CD14-positive monocyte (primary cell): ENCODE measurements around the gene ARPC1A. TPM values are rescaled to one million over a fixed set of nuclear protein-coding genes. Genes with fewer than 3 reads are reported as not detected.
"Not testable (repeated sequence)": the region's sequence is repeated elsewhere in the genome, so short reads cannot be mapped to it uniquely, and the experiment has no call there.

Source experiments
- DNase-seq, 3 donors: peaks; one replicate each; pipeline ENCODE4 v3.0.0-alpha.2; 2011 to 2022
- H2AFZ ChIP-seq: 2 replicates; pipeline ENCODE4 v1.6.0; 2012; ENCODE audit warnings: mild to moderate bottlenecking, low read depth, low read length, inconsistent platforms; ENCODE audit not compliant: insufficient read depth, poor library complexity, severe bottlenecking
- H3K27ac ChIP-seq, 2 donors: 1 replicate in 1 of 2; 2 replicates in 1 of 2; pipeline ENCODE4 v1.5.1; 2012 to 2013; ENCODE audit warnings: low read length in 2 of 2, control low read depth in 1 of 2, inconsistent platforms in 1 of 2, low read depth in 1 of 2, mild to moderate bottlenecking in 1 of 2
- H3K27me3 ChIP-seq, 2 donors: one replicate each; pipeline versions ENCODE4 v1.6.0 to v1.6.1; 2011 to 2013; ENCODE audit warnings: low read length in 2 of 2; ENCODE audit not compliant: control insufficient read depth in 2 of 2, insufficient read depth in 2 of 2
- H3K36me3 ChIP-seq, 2 donors: replicated peaks in 1 of 2; 1 replicate in 1 of 2; 2 replicates in 1 of 2; pipeline versions ENCODE4 v1.5.1 to v1.6.1; 2012 to 2013; ENCODE audit warnings: low read length in 2 of 2, control low read depth in 1 of 2, inconsistent platforms in 1 of 2, mild to moderate bottlenecking in 1 of 2; ENCODE audit not compliant: insufficient read depth in 2 of 2, control insufficient read depth in 1 of 2
- H3K4me1 ChIP-seq, 2 donors: 1 replicate in 1 of 2; 2 replicates in 1 of 2; pipeline versions ENCODE4 v1.5.1 to v1.6.1; 2012 to 2013; ENCODE audit warnings: low read length in 2 of 2, control low read depth in 1 of 2, inconsistent platforms in 1 of 2, mild to moderate bottlenecking in 1 of 2, moderate library complexity in 1 of 2; ENCODE audit not compliant: insufficient read depth in 2 of 2, control insufficient read depth in 1 of 2
- H3K4me2 ChIP-seq: replicated peaks from 2 replicates; pipeline ENCODE3; 2012; ENCODE audit warnings: low read length, moderate library complexity, mild to moderate bottlenecking; ENCODE audit not compliant: poor library complexity, severe bottlenecking; ENCODE audit errors: extremely low read depth
- H3K4me3 ChIP-seq, 3 experiments: fragments of 200-600 bp in 1 of 3; sonication (generic) in 1 of 3; replicated peaks in 1 of 3; 1 replicate in 2 of 3; 2 replicates in 1 of 3; pipeline ENCODE4 v1.5.1; 2011 to 2013; ENCODE audit warnings: low read length in 3 of 3, mild to moderate bottlenecking in 3 of 3, control low read depth in 2 of 3, low read depth in 2 of 3, inconsistent platforms in 1 of 3, moderate library complexity in 1 of 3
- H3K79me2 ChIP-seq: 2 replicates; pipeline ENCODE4 v1.6.0; 2012; ENCODE audit warnings: mild to moderate bottlenecking, control low read depth, inconsistent platforms, low read length, moderate library complexity; ENCODE audit not compliant: insufficient read depth
- H3K9ac ChIP-seq: 2 replicates; pipeline ENCODE4 v1.6.0; 2017; ENCODE audit warnings: low read length, mild to moderate bottlenecking; ENCODE audit not compliant: insufficient read depth, poor library complexity, severe bottlenecking
- H3K9me3 ChIP-seq, 2 donors: replicated peaks in 1 of 2; 1 replicate in 1 of 2; 2 replicates in 1 of 2; pipeline versions ENCODE4 v1.5.1 to v1.6.1; 2012 to 2013; ENCODE audit warnings: low read length in 2 of 2, control low read depth in 1 of 2; ENCODE audit not compliant: control insufficient read depth in 1 of 2, insufficient read depth in 1 of 2
- H4K20me1 ChIP-seq: 2 replicates; pipeline ENCODE4 v1.6.0; 2012; ENCODE audit warnings: mild to moderate bottlenecking, low read length, control low read depth, moderate library complexity; ENCODE audit not compliant: insufficient read depth
- H3K27ac Mint-ChIP-seq, 7 donors: one replicate each; pipeline ENCODE4 v1.8.0; 2020; ENCODE audit warnings: mild to moderate bottlenecking in 7 of 7, mixed read lengths in 7 of 7, moderate library complexity in 6 of 7, inconsistent platforms in 2 of 7
- H3K27me3 Mint-ChIP-seq, 3 donors: one replicate each; pipeline ENCODE4 v1.8.0; 2021 to 2022; ENCODE audit warnings: low read depth in 3 of 3, mild to moderate bottlenecking in 3 of 3, mixed read lengths in 3 of 3, moderate library complexity in 3 of 3, inconsistent platforms in 1 of 3
- H3K36me3 Mint-ChIP-seq, 2 donors: one replicate each; pipeline ENCODE4 v1.8.0; 2020; ENCODE audit warnings: mixed read lengths in 2 of 2, inconsistent platforms in 1 of 2, mild to moderate bottlenecking in 1 of 2
- H3K4me1 Mint-ChIP-seq: one replicate; pipeline ENCODE4 v1.8.0; 2020; ENCODE audit warnings: mild to moderate bottlenecking, mixed read lengths
- H3K4me3 Mint-ChIP-seq, 2 donors: one replicate each; pipeline ENCODE4 v1.8.0; 2020; ENCODE audit warnings: mild to moderate bottlenecking in 2 of 2, mixed read lengths in 2 of 2, moderate library complexity in 1 of 2
- H3K9me3 Mint-ChIP-seq, 7 donors: one replicate each; pipeline ENCODE4 v1.8.0; 2020 to 2022; ENCODE audit warnings: mixed read lengths in 7 of 7, mild to moderate bottlenecking in 6 of 7, moderate library complexity in 6 of 7, inconsistent platforms in 2 of 7
- WGBS: methylation state at CpG from one replicate; pipeline ENCODE4 v1.1.5; 2013; ENCODE audit warnings: missing lambda C conversion rate; ENCODE audit not compliant: insufficient coverage; 5-methylcytosine and 5-hydroxymethylcytosine counted together
- intact Hi-C, 2 donors: fragments of 100-400 bp; cut with micrococcal nuclease; formaldehyde crosslinking; loops; one replicate each; pipeline versions ENCODE4 v1.15.0 to v1.15.1; 2023
- polyA plus RNA-seq, 3 donors: library from polyadenylated mRNA; depleted of rRNA in 1 of 3; unstranded in 2 of 3; stranded (reverse) in 1 of 3; fragments of 300-500 nt in 2 of 3; fragments of >200 nt in 1 of 3; fragmentation: Illumina TruSeq in 2 of 3; gene quantifications; 1 replicate in 2 of 3; 2 replicates in 1 of 3; pipeline ENCODE4 v1.2.3, GENCODE V29; 2012 to 2021
- TF ChIP-seq, protein P1 (sequence below): fragments of 200-600 bp; IDR thresholded peaks from one replicate; pipeline ENCODE4 v1.8.0; 2022; ENCODE audit warnings: antibody characterized with exemption, mild to moderate bottlenecking

Gene ARPC1A
- polyA plus RNA-seq, 3 donors = 71.7 to 107 (median 104) TPM

DNA sequence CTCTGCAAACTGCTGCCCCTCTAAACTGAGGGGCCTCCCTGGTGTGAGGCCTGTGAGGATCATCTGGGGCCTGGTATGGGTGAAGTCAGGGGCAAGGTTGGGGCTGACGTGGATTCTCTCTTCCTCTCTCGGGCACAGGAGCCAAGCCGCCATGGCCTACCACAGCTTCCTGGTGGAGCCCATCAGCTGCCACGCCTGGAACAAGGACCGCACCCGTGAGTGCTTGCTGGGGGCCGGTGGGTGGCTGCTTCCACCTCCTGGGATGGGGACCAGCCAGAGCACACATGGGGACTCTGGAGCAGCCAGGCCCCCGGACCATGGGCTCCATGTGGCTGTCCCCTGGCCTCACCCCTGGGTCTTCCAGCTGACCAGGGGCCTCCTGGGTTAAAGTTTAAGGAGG lies 59.9 kb downstream of the ARPC1A start:
- no peak overlapping the region for H3K4me3 Mint-ChIP-seq
- H3K36me3 ChIP-seq = peaks cover 79 to 88% of the 10 kb centered on the region in 2 donors
- H3K27ac Mint-ChIP-seq = peak overlapping the region; percentile 65 to 88 (median 77)

DNA sequence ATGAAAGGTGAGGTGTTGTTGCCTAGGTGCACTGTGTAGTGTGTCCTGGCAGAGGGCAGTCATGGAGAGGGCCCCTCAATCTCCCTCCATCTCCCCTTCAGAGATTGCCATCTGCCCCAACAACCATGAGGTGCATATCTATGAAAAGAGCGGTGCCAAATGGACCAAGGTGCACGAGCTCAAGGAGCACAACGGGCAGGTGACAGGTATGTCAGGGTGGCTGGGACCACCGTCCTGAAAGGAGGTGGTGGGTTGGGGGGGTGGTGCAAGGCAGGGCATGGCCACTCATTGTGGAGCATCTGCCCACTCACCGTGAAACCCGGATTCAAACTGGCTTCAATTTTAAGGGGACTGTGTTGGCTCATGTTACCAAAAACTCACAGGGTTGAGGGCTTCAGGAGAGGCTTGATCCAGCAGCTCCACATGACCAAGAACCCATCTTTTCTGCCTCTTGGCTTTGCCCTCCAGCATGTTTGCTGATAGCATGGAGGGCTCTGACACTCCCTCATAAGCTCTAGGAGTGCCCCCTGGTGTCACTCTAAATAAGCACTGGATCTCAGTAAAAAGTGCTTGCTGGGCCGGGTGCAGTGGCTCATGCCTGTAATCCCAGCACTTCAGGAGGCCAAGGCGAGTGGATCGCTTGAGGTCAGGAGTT lies 61.0 kb downstream of the ARPC1A start:
- no peak overlapping the region for H3K4me3 ChIP-seq
- TF ChIP-seq, protein P1, sequence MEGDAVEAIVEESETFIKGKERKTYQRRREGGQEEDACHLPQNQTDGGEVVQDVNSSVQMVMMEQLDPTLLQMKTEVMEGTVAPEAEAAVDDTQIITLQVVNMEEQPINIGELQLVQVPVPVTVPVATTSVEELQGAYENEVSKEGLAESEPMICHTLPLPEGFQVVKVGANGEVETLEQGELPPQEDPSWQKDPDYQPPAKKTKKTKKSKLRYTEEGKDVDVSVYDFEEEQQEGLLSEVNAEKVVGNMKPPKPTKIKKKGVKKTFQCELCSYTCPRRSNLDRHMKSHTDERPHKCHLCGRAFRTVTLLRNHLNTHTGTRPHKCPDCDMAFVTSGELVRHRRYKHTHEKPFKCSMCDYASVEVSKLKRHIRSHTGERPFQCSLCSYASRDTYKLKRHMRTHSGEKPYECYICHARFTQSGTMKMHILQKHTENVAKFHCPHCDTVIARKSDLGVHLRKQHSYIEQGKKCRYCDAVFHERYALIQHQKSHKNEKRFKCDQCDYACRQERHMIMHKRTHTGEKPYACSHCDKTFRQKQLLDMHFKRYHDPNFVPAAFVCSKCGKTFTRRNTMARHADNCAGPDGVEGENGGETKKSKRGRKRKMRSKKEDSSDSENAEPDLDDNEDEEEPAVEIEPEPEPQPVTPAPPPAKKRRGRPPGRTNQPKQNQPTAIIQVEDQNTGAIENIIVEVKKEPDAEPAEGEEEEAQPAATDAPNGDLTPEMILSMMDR = peak; percentile 63
- peaks cover 0 to 3% (median 0%) of the 10 kb centered on the region in 3 donors for H3K27me3 Mint-ChIP-seq
- H3K27me3 ChIP-seq = no peaks in the 10 kb centered on the region
- H3K27ac ChIP-seq = peak overlapping the region; percentile 16 to 40
- no peak overlapping the region for H2AFZ ChIP-seq
- H3K9me3 ChIP-seq = no peaks in the 10 kb centered on the region
- peaks cover 97% of the 10 kb centered on the region for H3K79me2 ChIP-seq
- H3K4me1 ChIP-seq = peaks cover 31 to 64% of the 10 kb centered on the region in 2 donors
- H3K9me3 Mint-ChIP-seq = no peaks in the 10 kb centered on the region
- peaks cover 80 to 92% of the 10 kb centered on the region in 2 donors for H3K36me3 ChIP-seq
- peak; percentile 44 to 66 (median 62) for DNase-seq
- 91% methylated on average over 2 of the region's 9 CpGs for WGBS
- peaks cover 50 to 93% of the 10 kb centered on the region in 2 donors for H3K36me3 Mint-ChIP-seq
- peaks cover 44% of the 10 kb centered on the region for H3K4me1 Mint-ChIP-seq
- no peak overlapping the region for H3K4me2 ChIP-seq
- H3K4me3 Mint-ChIP-seq = no peak overlapping the region
- peaks cover 99% of the 10 kb centered on the region for H4K20me1 ChIP-seq
- no peak overlapping the region for H3K9ac ChIP-seq
- H3K27ac Mint-ChIP-seq = peak overlapping the region; percentile 49 to 91 (median 83)
- intact Hi-C loops = no loop called here

More for the DNA sequence above, 59.9 kb downstream of the ARPC1A start:
- no peak for DNase-seq
- Histone ChIP-seq H3K4me1 (peaks cover 42 to 64% of the 10 kb centered on the region in 2 donors), H3K4me3 (no peak overlapping the region), H3K79me2 (peaks cover 97% of the 10 kb centered on the region), H3K27me3 (no peaks in the 10 kb centered on the region), H4K20me1 (peaks cover 99% of the 10 kb centered on the region), H3K27ac (peak overlapping the region; percentile 62 to 72), H3K4me2 (peak overlapping the region; percentile 27), H2AFZ (no peak overlapping the region), H3K9me3 (no peaks in the 10 kb centered on the region), H3K9ac (peak overlapping the region; percentile 12)
- intact Hi-C loops = no loop called here
- 11% methylated on average over 8 of the region's 8 CpGs for WGBS
- H3K4me1 Mint-ChIP-seq = peaks cover 47% of the 10 kb centered on the region
- TF ChIP-seq, protein P1 = no peak
- no peaks in the 10 kb centered on the region for H3K9me3 Mint-ChIP-seq
- peaks cover 44 to 90% of the 10 kb centered on the region in 2 donors for H3K36me3 Mint-ChIP-seq
- H3K27me3 Mint-ChIP-seq = peaks cover 0 to 3% (median 0%) of the 10 kb centered on the region in 3 donors

DNA sequence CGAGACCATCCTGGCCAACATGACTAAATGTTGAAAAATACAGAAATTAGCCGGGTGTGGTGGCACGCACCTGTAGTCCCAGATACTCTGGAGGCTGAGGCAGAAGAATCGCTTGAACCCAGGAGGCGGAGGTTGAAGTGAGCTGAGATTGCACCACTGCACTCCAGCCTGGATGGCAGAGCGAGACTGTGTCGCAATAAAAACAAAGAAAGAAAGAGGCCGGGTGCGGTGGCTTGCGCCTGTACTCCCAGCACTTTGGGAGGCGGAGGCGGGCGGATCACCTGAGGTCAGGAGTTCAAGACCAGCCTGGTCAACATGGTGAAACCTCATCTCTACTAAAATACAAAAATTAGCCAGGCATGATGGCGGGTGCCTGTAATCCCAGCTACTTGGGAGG lies 61.5 kb downstream of the ARPC1A start:
- H3K9ac ChIP-seq, intact Hi-C loops, H3K9me3 Mint-ChIP-seq, H3K9me3 ChIP-seq, H3K27me3 ChIP-seq, H3K4me3 Mint-ChIP-seq, H3K4me2 ChIP-seq, H2AFZ ChIP-seq, H3K4me3 ChIP-seq, H3K27me3 Mint-ChIP-seq, DNase-seq: not testable (repeated sequence)
- H3K36me3 Mint-ChIP-seq = peaks cover 54 to 94% of the 10 kb centered on the region in 2 donors
- peaks cover 81 to 92% of the 10 kb centered on the region in 2 donors for H3K36me3 ChIP-seq
- peak overlapping the region in 1 of 2 donors; percentile 40 for H3K27ac ChIP-seq
- 81% methylated on average over 4 of the region's 14 CpGs for WGBS
- H3K79me2 ChIP-seq = peaks cover 97% of the 10 kb centered on the region
- peak overlapping the region in 6 of 7 donors; percentile 70 to 91 (median 83) for H3K27ac Mint-ChIP-seq
- peaks cover 99% of the 10 kb centered on the region for H4K20me1 ChIP-seq
- peaks cover 45% of the 10 kb centered on the region for H3K4me1 Mint-ChIP-seq
- peaks cover 31 to 64% of the 10 kb centered on the region in 2 donors for H3K4me1 ChIP-seq
